SK-N-DZ (cell line): ENCODE results near the gene ASTN2.

Experiments
- DNase-seq: peaks from one replicate; pipeline ENCODE4 v3.0.0-alpha.2; 2015; ENCODE audit warnings: low spot score

ASTN2 gene

DNA sequence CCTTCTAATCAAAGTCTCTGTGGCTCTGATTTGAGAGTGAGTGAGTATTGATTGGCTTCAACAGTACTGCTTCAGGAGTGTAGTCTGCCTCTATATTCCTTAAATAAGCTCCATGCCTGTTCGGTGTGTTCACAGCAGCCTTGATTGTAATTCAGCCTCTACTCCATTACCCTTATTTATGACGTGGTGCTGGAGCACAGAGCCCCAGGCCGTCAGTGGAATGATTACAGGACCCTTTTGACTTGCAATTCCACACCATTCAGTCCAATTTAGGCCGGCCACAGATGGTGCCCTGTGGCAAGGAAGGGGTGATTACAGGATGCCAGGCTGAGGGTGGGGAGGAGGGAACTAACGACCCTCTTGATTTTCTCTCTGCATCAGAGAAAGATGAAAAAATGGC is 110.3 kb downstream of the ASTN2 start:
- DNase-seq = no peak

- DNase-seq = peak; percentile 93
Measured at GRCh38 chr9:117303643-117304230, 111.1 kb downstream of the ASTN2 start.

GRCh38 chr9:117302487-117302886 is 112.4 kb downstream of the ASTN2 start:
- DNase-seq = no peak

- DNase-seq = no peak
Measured at GRCh38 chr9:117300371-117301110, 114.3 kb downstream of the ASTN2 start.

- DNase-seq = no peak
Measured at GRCh38 chr9:117296453-117296852, 118.4 kb downstream of the ASTN2 start.

DNA sequence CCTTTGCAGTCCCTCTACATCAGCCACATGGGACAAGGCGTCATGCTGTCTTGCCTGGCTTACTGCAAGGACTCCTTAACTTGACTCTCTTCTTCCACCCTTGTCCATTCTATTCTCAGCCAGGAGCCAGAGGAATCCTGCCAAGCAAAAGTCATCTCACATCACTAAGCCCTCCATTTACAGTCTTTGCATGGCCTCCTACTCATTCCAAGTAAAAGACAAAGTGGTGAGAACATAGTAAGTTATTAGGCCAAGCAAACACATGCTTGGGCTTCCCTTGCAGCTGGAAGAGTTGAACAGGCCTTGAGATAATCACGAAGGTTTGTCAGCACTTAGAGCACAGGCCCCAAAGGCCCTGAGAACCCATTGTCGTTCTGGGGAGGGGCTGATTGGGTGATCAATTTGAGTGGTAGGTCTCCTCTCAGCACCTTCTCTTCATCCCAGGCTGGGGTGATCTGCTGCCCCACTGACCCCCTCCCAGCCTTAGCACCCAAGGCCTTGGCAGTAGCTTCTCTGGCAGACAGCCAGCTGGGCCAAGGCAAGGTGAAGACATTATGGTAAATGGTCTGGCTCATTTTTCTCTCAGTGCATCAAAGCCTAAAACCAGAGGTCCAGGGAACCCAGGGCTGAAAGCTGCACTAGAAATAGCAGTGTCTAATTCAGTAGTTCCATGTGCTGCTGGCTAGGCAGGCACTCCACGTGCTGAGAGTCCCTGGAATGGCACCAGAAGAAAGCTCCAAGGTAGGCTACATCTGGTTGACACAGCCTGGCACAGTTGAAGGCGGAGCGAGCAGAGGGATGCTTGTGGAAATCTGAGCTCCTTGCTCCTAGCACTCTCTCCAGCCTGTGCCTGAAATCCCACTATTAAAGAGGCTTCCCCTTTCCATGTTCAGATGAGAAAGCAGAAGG is 121.4 kb downstream of the ASTN2 start:
- DNase-seq = no peak

DNA sequence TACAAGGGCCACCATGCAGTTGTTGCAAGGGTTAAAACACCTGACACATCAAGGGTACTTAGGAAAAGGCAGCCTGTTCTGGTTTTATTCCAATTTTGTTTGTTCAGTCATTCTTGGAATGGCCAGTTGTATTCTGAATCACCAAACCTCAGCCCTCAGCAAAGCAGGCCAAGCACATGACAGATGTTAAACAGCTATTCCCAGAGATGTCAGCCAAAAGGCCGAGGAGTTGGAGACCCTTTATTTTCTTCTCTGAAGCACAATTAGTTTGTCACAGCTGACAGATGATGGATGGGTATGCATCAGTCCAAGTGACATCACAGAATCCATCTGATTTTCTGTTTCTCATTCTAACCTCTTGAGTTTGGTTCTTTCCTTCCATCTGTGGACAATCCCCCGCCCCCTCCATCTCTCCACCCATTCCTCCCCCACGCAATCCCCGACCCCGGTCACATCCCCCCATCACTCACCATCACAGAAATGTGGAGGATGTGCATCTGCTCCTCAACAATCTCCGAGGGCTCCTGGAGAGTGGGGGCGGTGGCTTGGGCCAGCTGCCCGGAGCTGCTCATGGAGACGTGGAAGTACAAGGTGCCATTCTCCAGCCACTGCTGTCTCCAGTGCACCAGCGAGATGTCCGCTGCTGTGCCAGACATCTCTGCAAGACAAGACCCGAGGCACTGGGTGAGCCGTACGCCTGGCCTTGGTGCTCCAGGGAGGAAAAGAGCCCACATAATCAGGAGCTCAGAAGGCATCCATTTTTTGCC is 123.8 kb downstream of the ASTN2 start:
- no peak for DNase-seq

- no peak for DNase-seq
Measured at GRCh38 chr9:117290306-117290840, 124.5 kb downstream of the ASTN2 start.

GRCh38 chr9:117286245-117286644 is 128.6 kb downstream of the ASTN2 start:
- no peak for DNase-seq

- DNase-seq = peak; percentile 72
Measured at GRCh38 chr9:117284414-117284813, 130.4 kb downstream of the ASTN2 start.

- DNase-seq = no peak
Measured at GRCh38 chr9:117282541-117282940, 132.3 kb downstream of the ASTN2 start.

DNA sequence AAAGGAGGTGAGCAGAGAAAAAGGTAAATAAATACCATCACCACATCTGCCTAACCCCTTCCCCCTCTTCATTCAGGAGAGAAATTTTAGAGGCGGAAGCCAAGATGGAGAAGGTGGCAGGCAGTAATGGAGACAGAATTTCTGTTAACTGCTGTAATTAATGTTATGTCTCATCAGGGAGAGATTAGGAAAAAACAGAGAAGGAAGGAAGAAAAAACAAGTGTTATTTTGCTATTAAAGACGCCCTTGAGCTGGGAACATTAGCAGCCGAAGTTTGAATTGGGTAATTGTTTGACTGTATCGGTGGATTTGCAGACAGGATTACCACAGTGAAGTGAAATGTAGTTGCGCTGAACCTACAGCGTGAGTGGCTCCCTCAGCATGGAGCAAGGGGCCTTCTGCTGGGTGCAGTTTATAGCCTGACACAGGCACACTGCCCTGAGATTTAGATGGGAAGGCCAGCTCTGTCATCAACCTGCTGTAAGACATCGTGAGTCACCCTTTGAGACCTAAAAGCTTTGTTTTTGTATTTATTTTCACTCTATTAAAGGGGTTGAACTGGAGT is 136.3 kb downstream of the ASTN2 start:
- DNase-seq = peak; percentile 57

- peak; percentile 86 for DNase-seq
Measured at GRCh38 chr9:117278020-117278419, 136.8 kb downstream of the ASTN2 start.

- DNase-seq = peak; percentile 96
Measured at GRCh38 chr9:117276444-117276843, 138.4 kb downstream of the ASTN2 start.

- no peak for DNase-seq
Measured at GRCh38 chr9:117273612-117274011, 141.2 kb downstream of the ASTN2 start.

- DNase-seq = no peak
Measured at GRCh38 chr9:117268847-117269446, 145.9 kb downstream of the ASTN2 start.

GRCh38 chr9:117266855-117267497 is 147.9 kb downstream of the ASTN2 start:
- no peak for DNase-seq

DNA sequence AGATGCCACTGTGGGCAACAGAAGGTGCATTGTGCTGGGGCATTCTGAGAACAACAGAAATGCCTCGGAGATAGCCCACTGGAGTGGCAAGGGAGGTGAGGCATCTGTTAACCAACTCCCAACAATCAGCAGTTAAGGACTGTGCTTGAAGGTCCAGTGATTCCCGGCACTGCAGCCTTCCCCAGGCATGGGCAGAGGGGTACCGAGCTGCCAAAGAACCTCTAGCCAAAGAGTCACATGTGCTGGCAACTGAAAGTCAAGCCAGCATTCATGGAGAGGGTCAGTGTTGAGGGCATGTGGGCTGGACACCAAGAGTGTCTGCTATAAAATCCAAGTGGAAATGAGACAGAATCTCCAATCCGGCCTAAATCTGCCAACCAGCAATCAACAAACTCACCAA is 149.6 kb downstream of the ASTN2 start:
- DNase-seq = no peak

DNA sequence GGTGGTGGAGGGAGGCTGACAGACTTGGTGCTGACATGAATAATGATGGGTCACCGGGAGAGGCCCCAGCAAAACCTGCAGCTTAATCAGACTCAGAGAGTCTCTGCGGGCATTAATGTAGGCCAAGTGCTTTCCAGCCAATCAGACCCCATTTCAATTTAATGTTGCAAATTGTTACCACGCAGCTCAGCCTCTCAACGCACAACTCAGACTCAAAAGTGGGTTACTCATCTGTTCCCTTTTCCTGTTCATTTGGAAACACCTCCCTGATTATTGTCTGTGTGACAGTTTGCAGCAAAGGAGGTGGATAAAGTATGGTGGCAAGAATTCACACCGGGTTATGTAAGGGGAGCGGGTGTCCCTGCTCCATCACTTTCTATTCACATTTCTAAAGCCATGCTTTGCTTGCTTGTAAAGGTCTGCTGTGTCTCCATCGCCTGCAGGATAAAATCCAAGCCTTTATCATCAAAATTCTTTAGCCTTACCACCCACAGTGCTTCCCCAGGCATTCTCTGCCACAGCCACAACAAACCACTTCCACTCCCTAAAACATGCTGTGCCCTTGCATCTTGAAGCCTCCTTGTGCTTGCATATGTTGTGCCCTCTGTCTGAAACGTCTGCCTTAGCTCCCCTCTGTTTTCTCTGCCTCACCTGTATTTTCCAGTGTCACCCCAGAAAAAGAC is 156.5 kb downstream of the ASTN2 start:
- DNase-seq = no peak
